ENCODE results near the gene HUWE1.
"Not testable (repeated sequence)": the region's sequence is repeated elsewhere in the genome, so short reads cannot be mapped to it uniquely, and the experiment has no call there.

Gene HUWE1

DNA sequence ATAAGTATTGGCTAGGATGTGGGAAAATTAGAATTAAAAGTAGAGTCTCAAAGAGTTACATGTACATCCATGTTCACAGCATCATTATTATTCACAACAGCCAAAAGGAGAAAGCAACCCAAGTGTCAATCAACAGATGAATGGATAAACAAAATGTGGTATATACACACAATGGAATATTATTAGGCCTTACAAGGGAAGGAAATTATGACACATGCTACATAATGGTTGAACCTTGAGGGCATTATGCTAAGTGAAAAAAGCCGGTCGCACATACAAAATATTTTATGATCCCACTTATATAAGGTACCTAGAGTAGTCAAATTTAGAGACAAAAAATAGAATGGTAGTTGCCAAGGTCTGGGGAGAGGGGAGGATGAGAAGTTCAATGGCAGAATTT is 80.1 kb downstream of the HUWE1 start:
- DNase-seq: no peak

DNA sequence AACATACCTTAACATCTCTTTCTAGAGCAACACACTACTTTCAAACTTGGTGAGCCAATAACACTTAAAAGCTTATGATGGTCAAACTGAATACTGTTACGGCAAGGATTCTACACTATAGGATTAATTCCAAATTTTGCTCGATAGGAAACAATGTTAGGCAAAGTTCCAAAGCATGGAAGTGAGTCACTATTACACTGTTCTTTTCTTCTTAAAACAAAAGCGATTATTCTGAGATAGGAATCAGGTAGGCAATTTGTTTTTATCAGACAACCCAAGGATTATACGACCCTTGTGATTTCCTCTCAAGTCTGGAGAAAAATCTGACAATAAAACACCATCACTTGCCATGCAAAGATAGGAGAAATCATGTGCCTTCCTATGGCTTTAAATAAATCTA is 81.5 kb downstream of the HUWE1 start:
- DNase-seq: no peak

DNA sequence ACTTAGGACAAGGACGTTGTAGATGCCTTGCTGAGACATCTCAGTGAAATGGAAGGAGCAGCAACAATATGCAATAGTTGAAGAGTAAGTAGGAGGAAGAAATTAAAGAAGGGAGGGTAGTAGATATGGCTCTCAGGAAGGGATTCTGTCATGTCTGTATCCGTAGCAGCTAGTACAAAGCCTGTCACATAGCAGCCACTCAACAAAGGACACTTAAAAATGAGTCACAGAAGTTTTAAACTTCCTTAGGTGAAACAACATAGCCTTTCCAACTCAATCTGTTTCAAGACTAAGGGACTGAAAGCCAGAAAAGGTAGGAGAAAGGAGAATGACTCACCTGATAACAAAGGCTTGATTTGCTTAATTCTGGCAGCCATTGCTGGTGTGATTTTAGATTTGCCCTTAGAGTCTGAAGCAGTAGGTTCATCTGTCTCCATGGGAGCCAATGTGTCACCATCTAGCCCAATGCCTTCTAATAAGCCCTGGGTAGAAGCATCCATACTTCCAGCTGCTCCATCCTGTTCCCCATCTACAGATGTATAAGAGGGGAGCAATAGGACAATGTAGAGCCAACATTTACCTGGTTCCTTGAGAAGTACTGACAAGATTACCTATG is 86.6 kb downstream of the HUWE1 start:
- DNase-seq: no peak

DNA sequence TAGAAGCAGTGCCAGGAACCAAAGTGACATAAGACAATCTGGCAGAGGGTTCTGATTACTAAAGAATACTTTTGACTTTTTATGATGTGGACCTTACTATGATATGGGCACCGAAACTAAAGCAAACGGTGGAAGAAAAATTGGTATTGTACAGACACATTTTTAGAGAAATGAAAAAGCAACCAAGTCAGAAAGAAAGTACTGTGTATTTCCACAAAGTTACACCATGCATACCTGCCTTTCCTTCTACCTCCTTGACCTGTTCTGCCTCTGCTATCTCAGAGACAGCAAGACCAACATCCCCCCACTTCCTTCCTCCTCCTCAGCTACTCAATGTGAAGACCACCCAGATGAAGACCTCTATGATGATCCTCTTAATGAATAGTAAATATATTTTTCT is 88.3 kb downstream of the HUWE1 start:
- DNase-seq: no peak

DNA sequence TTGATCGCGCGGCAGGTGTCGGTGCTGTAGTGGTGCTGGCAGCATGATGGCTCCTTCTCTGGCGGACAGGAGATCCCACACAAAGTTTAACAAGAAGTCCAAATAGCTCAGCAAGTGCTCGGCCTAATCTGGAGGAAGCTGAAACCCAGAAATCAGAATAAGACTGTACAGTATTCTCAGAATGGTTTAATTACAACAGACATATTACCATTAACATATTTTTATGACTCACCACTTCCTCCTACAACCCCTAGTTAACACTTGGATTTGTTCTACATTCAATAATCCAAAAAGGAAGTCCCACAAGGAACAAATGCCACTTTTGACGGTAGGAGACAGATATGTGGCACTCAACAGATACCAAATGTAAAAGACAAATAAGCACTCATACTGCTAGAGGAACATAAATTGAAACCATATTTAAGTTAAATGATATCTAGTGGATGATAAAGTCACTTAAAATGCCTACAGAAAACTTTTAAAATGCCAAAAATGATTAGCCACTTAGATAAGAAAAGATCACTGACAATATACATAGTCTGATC is 91.2 kb downstream of the HUWE1 start:
- no peak for DNase-seq

DNA sequence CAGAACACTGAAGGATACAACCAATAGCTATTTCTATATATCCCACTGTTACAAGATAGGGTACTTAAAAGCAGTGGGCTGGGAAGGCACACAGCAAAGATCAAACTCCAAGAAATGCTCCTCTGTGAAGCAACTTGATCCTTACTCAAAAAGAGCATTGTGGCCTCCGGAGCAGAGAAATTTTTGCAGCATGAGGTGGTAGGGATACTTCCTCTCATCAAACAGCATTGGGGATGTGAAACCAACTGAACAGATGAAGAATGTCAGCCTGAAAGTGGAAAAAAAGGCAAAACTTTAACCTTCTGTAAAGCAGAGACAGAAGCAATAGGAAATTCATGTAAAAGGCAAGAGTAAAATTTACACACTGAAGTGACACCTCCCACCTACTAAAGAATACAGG is 92.2 kb downstream of the HUWE1 start:
- DNase-seq: no peak

DNA sequence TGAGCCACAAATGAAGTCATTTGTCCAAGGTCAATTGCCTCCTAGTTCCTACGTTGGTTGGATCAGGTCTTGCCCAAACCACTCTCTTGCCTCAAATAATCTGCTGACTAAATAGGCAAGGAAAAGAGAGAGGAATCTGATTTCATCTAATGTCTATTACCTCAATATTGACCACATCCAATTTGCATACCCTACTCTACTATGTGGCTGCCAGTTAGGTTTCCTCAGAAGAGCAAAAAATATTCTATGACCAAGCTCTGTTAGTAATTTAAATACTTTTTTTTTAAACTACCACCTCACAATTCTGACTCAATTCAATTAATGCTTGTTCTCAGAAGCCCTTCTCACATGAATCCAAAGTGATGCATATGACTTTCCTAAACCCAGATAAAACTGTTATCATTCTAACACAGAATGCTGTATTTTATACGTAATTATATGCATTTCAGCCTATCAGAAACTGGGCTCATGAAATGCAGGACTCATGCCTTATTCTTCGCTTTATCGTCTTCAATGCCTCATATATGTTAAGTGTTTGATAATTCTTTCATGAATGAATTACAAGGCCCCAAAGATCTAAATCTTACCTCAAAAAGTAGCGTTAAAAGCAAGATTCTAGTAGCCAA is 98.6 kb downstream of the HUWE1 start:
- no peak for DNase-seq

DNA sequence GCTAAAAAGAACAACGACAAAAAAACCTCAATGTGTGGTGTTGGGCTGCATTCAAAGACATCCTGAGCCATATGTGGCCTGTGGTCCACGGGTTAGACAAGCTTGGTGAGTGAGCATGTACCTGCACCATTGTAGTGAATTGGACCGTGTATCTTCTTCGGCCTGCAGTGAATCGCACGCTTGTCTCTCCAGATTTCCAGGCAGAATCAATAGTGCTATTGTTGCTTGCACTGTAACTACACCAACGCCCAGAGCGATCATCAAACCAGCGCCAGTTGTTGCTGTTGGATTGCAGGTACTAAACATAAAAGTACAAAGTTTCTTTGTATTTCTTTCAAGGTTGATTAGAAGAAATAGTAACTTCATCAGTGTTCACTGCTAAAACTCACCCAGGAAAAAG is 101.6 kb downstream of the HUWE1 start:
- DNase-seq: no peak

DNA sequence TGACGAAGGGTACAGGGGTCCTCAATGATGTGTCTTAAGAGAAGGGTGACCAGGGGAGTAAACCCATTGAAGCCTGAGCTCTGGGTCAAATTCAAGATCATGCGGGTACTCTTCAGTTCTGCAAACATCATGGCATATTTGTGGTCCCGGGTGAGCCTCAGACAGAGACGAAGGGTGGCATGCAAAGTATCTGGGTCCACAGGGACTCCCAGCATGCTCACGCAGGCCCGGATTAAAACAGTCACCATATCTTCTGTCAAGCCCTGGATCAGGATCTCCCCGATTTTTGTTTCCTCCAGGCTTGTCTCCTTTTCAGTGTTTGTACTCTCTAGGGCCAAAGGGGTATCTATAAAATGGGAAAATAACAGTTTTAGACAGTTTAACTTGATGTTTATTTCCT is 102.9 kb downstream of the HUWE1 start:
- no peak for DNase-seq

DNA sequence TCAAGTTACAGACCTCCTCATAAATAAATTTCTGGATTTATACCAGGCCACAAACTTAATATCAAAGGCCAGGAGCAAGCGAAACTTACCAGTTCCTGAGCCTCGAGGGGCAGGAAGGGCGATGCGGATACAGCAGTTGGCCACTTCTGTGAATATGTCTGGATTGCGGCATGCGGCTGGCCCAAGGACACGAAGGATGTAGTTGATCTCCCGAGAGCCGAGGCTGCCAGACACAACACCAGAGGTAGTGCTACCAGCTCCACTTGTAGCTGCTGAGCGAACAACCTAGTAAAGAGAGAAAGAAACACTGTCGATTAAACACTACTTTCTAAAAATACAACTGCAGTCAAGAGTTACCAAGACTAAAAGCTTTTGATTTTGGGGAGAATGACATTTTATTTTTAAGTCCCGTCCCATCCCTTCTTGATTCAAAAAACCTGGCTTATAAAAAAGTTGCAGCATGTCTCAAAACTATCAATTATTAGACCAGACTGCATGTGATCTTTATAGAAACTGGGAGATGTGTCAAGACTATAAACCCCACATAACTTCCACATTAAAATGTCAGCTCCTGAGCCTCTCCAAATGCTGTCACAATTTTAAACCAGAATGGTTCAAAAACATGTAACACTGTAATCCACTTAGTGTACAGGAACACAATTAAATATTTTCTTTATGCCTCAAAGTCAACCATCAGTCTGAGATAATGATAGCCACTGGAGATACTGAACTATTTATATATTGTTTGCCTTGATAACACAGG is 105.6 kb downstream of the HUWE1 start:
- no peak for DNase-seq

DNA sequence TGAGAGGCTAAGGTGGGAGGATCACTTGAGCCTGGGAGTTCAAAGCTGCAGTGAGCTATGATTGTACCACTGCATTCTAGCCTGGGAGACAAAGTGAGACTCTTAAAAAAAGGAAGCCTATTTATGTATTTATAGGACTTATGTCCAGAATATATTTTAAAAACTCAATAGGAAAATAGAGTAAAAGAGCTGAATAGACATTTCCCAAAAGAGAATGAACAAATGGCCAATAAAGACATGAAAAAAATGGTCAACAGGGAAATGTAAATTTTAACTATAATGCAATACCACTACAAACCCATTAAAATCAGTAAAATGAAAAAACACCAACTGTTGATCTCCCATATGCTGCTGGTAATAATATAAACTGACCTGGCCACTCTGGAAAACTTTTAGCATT is 115.0 kb downstream of the HUWE1 start:
- DNase-seq: no peak

DNA sequence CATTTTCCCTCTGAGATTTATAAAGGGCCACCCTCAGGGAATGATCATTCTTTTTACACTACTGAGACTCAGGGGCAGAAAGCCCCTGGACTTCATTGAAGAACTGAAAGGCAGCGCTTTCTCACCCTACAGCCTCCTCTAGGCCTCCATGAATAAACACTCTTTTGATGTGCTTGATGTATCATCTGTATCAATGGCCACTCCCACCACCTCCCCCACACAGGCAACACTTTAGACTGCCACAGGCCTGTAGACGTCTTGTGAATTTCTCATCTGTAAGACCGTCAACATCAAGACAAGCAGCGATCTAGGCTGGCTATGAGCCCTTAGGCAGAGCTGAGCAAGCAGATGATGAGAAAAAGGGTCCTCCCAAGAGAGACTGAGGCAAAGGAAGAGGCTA is 123.2 kb downstream of the HUWE1 start:
- no peak for DNase-seq

DNA sequence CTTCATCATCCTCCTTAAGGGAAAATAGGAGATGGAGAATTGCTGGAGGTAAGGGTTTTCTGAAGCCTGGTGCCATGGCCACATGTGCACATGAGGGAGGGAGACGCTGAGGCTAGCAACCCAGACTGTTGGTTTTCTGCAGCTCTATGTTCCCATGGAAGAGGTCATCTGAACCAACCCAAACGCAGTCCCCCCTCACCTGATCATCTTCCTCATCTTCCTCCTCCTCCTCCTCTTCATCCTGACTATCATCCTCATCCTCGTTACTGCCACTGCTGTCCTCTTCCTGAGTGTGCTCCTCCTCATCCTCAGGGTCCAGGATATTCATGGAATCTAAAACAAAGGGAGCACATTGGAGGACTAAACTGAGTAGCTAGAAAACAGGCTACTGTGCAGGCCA is 124.6 kb downstream of the HUWE1 start:
- no peak for DNase-seq

DNA sequence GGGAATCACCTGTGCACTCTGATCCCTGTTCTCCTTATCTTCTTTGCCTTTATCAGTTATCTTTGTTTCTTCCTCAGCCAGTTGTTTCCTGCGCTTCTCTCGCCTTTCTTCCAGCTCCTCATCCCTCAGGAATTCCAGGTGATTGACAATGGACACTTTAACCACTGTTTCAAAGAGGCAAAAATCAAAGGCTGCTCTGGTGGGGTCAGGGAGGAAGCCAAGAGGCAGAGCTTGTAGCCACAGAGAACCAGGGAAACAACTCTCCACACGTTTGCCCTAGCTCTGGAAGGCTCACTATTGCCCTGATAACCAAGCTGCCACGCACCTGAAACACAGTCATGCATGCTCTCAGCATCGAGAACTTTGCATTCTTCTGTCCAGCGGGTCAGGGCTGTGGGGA is 127.9 kb downstream of the HUWE1 start:
- DNase-seq: no peak

DNA sequence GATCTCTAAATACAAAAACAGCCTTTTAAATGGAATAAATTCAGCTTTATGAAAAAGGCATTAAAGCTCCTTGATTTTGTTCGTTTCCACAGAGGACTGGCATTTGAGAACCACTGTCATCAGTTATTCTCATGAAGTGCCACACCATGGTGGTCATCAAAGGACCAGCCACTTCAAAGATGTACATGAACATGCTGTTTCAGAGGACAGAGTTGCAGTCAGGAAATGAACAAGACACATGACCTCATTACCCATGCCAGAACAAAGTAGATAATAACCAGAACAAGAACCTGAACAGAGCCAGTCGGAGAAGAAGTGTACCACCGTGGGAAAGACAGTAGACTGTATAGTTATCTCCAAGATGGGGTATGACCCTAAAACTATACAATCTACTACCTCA is 129.7 kb downstream of the HUWE1 start:
- DNase-seq: no peak

DNA sequence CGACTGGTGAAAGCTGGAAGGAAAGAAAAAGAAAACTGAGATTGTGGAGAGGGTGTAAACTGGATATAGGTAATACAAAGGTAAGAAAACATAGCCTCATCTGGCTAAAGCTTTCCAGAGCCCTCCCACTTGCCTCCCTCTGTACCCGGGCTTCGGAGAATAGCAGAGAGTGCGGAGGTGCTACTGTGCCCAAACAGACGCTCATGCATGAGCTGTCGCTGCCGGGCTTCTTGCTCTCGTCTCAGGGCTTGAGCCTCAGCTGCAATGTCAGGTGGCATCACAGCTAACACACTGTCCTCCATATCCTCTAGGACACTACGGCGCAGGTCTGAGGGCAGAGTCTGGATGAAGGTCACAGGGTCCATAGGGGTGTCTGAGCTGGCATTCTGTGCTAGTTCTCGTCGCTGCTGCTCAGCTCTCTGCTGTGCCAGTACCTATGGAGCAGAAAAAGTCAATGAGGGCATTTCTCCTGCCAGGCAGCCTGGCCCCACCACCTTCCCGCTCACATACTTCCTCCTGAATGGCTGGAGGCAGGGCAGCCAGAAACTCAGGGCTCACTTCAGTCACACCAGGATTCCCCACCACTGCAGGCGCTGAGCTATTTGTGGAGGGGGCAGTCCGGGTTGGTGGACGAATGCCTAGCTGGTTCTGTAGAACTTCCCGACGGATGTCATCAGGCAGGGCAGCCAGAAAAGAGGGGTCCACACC is 135.6 kb downstream of the HUWE1 start:
- no peak for DNase-seq

DNA sequence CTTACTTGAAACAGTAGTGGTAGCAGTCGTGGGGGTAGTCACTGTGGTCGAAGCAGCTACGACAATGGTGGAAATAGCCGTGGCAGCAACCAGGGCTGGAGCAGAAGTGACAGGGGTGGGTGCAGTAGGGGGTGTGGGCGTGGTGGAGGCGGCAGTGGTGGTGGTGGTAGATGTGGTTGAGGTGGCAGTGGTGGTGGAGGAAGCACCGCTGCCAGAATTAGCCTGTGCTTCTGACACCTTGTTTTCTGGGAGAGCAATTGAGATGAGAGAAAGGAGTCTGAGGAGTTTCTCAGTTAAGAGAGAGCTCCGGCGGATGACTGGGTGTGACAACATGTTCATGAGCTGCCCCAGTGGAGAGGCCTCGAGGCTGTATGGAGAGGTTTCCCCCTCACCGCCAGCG is 138.9 kb downstream of the HUWE1 start:
- no peak for DNase-seq

DNA sequence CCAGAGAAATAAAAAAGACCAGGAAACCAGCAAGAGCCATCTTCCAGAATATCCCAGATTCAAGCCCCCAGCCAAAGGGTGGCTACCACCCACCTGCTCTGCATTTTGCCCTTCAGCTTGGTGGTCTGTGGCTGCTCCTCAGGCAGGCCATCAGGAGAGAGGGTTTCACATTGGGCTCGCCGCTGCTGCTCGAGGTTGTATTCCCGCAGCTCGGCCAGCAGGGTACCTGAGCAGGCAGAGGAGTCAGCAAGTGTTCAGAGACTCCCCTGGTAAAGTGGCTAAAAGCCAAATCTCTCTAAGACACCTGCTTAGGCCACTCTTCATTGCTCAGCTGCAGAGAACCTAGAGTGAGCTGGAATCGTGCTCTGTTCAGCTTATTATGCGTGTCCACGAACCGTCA is 141.6 kb downstream of the HUWE1 start:
- DNase-seq: no peak

DNA sequence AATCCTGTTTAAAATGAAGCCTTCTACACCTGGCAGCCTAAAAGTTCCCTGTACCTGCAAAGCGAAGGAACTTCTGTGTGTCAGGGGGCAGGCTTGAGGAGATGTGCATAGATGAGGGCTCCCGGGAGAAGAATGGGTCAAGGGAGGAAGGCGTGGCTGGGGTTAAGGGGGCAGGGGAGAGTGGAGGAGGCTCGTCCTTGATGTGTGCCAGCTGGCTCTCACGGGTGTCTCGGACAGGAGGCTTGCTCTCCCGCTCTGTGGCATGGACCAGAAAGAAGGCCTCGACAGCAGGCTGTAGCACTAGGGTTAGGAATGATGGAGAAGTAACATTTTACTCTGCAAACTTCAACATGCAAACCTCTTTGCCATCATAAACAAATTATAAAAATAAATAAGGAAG is 147.7 kb downstream of the HUWE1 start:
- DNase-seq: no peak

DNA sequence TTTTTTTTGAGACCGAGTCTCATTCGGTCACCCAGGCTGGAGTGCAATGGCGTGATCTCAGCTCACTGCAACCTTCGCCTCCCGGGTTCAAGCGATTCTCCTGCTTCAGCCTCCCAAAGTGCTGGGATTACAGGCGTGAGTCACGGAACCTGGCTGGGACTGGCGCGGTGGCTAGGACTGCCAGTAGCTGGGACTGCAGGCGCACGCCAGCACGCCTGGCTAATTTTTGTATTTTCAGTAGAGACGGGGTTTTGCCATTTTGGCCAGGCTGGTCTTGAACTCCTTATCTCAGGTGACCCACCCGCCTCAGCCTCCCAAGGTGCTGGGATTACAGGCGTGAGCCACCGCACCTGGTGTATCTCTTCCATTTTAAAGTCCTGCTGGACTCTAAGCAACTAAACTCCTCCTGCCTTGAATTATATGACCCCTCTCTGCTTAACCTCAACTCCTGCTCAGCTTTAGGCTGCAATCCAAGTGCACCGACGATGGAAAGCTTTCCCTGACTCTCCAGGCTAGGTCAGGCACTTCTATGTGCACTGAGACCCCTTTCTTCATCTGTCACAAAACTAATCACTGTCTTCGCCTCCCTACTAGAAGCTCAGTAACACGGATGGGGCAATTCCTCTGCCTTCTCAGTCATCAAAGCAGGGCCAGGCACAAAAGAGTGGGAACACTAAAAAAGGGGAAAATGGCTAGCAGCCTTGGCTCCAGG is 155.1 kb downstream of the HUWE1 start:
- not testable (repeated sequence) for DNase-seq

DNA sequence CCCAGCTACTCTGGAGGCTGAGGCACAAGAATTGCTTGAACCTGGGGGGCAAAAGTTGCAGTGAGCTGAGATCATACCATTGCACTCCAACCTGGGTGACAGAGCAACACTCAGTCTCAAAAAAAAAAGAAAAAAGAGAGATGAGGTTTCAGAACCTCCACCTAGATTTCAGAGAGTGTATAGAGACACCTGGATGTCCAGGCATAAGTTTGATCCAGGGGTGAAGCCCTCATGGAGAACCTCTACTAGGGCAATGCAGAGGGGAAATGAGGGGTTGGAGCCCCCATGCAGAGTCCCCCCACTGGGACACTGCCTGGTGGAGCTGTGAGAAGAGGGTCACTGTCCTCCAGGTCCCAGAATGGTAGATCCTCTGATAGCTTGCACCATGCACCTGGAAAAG is 159.5 kb downstream of the HUWE1 start:
- DNase-seq: no peak

DNA sequence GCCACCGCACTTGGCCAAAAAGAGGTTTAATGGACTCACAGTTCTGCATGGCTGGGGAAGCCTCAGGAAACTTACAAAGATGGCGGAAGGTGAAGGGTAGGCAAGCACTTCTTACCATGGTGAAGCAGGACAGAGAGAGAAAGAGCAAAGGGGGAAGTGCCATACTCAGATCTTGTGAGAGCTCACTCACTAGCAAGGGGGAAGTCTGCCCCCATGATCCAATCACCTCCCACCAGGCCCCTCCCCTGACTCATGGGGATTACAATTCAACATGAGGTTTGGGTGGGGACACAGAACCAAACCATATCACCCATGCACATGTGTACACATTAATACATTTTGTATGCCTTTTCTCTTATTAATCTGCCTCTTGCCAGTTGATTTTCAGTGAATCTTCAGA is 175.2 kb downstream of the HUWE1 start:
- DNase-seq: no peak

DNA sequence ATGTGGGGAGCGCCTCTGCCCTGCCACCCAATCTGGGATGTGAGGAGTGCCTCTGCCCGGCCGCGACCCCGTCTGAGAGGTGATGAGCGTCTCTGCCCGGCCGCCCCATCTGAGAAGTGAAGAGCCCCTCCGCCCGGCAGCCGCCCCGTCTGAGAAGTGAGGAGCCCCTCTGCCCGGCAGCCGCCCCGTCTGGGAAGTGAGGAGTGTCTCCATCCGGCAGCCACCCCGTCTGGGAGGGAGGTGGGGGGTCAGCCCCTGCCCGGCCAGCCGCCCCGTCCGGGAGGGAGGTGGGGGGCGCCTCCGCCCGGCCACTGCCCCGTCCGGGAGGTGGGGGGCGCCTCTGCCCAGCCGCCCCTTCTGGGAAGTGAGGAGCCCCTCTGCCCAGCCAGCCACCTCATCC is 182.5 kb downstream of the HUWE1 start:
- DNase-seq: not testable (repeated sequence)
